ENCODE results near the gene PEA15.

Gene PEA15

GRCh38 chr1:160161965-160162705, 43.0 kb upstream of the PEA15 start:
- no peak for DNase-seq
- H3K4me1 ChIP-seq = no peaks in the 10 kb centered on the region
- H3K36me3 ChIP-seq = no peaks in the 10 kb centered on the region
- no peak overlapping the region for H3K4me3 ChIP-seq (ENCODE audit: low read depth, low read length)
- peaks cover 20% of the 10 kb centered on the region for H3K27me3 ChIP-seq
- H3K9me3 ChIP-seq = no peaks in the 10 kb centered on the region
- peak; percentile 39 for TF ChIP-seq CTCF (IDR thresholded peaks at IDR 0.05; ENCODE audit: low read depth, low read length)

GRCh38 chr1:160162931-160163330, 42.3 kb upstream of the PEA15 start:
- no peak for DNase-seq
- Histone ChIP-seq H3K9me3 (no peaks in the 10 kb centered on the region), H3K4me1 (no peaks in the 10 kb centered on the region), H3K27me3 (peaks cover 17% of the 10 kb centered on the region), H3K4me3 (ENCODE audit: low read depth, low read length) (no peak overlapping the region), H3K36me3 (no peaks in the 10 kb centered on the region)
- TF ChIP-seq CTCF (IDR thresholded peaks at IDR 0.05; ENCODE audit: low read depth, low read length) = no peak

- no peak for TF ChIP-seq CTCF (IDR thresholded peaks at IDR 0.05; ENCODE audit: low read depth, low read length)
- DNase-seq = no peak
- no peaks in the 10 kb centered on the region for H3K4me1 ChIP-seq
- H3K9me3 ChIP-seq = no peaks in the 10 kb centered on the region
- H3K4me3 ChIP-seq (ENCODE audit: low read depth, low read length) = no peak overlapping the region
- no peaks in the 10 kb centered on the region for H3K36me3 ChIP-seq
- peaks cover 15% of the 10 kb centered on the region for H3K27me3 ChIP-seq
Observed at GRCh38 chr1:160163615-160164014, 41.6 kb upstream of the PEA15 start.

DNA sequence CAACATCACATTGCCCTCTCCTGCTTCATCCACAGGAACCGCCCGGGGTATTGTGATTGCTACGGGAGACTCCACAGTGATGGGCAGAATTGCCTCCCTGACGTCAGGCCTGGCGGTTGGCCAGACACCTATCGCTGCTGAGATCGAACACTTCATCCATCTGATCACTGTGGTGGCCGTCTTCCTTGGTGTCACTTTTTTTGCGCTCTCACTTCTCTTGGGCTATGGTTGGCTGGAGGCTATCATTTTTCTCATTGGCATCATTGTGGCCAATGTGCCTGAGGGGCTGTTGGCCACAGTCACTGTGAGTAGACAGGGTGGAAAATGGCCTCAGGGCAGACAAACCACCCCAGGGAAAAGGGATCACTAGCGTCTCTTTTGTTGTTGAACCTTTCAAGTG, 41.1 kb upstream of the PEA15 start:
- DNase-seq = no peak
- H3K4me1 ChIP-seq = no peaks in the 10 kb centered on the region

GRCh38 chr1:160166166-160166868, 38.9 kb upstream of the PEA15 start:
- TF ChIP-seq CTCF (IDR thresholded peaks at IDR 0.05; ENCODE audit: low read depth, low read length) = no peak
- no peak for DNase-seq
- H3K36me3 ChIP-seq = no peaks in the 10 kb centered on the region
- H3K4me1 ChIP-seq = no peaks in the 10 kb centered on the region
- H3K27me3 ChIP-seq = peaks cover 14% of the 10 kb centered on the region
- H3K9me3 ChIP-seq = no peaks in the 10 kb centered on the region
- H3K4me3 ChIP-seq (ENCODE audit: low read depth, low read length) = no peak overlapping the region

More for the DNA sequence above, 41.1 kb upstream of the PEA15 start:
- H3K27me3 ChIP-seq = peaks cover 15% of the 10 kb centered on the region
- H3K9me3 ChIP-seq = no peaks in the 10 kb centered on the region
- TF ChIP-seq CTCF (IDR thresholded peaks at IDR 0.05; ENCODE audit: low read depth, low read length) = no peak
- H3K36me3 ChIP-seq = no peaks in the 10 kb centered on the region
- no peak overlapping the region for H3K4me3 ChIP-seq (ENCODE audit: low read depth, low read length)

DNA sequence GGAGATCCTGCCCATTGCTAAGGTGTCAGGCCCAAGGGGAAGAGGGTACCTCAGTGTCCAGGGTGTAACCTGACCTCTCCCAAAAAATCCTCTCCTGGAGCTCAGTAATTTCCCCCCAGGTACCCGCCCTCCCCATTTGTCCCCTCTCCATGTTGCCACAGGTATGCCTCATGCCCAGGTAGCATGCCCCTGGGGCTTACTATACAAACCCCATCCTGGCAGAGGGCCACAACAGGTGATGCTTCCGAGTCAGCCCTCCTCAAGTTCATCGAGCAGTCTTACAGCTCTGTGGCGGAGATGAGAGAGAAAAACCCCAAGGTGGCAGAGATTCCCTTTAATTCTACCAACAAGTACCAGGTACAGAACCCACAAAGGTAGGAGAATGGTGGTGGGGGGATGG, 38.1 kb upstream of the PEA15 start:
- peaks cover 11% of the 10 kb centered on the region for H3K27me3 ChIP-seq
- no peaks in the 10 kb centered on the region for H3K9me3 ChIP-seq
- no peak overlapping the region for H3K4me3 ChIP-seq (ENCODE audit: low read depth, low read length)
- no peak for TF ChIP-seq CTCF (IDR thresholded peaks at IDR 0.05; ENCODE audit: low read depth, low read length)
- H3K36me3 ChIP-seq = no peaks in the 10 kb centered on the region
- DNase-seq = no peak
- H3K4me1 ChIP-seq = no peaks in the 10 kb centered on the region
